ENCODE results near the gene SPAG5. TPM values are rescaled to one million over a fixed set of nuclear protein-coding genes. Genes with fewer than 3 reads are reported as not detected.
A peak's percentile ranks its signal among the peaks of the same experiment; 100 is the strongest.

SPAG5 gene
- total RNA-seq, 4 donors from 2014 or later = 8.9 to 21.5 (median 13.6) TPM

DNA sequence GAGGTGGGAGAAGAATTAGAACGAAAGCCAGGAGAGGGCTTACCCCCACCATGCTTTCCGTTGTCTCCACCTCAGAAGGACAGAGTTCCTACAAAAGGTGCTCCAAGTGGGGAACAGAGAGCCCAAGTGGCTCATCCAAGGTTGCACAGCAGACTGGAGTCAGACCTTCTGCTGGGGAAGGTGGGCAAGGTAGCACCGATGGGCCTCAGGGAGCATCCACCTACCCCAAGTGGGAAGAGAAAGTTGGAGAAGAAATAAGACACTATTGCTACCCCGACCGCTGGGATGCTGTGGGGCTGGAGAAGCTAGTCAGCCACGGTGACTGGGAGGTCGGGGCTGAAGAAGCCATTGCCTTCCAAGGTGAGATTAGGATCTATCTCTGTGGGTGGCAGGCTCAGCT, 67.9 kb downstream of the SPAG5 start:
- H3K27me3 ChIP-seq = no peaks in the 10 kb centered on the region
- H3K9me3 ChIP-seq = no peaks in the 10 kb centered on the region
- 81% methylated on average over 2 to 7 of the region's 7 CpGs for WGBS, 2 donors (ENCODE audit: low coverage in 1 of 2)
- H3K36me3 ChIP-seq = no peaks in the 10 kb centered on the region
- no peak for TF ChIP-seq POLR2A (IDR thresholded peaks at IDR 0.05)
- TF ChIP-seq POLR2AphosphoS5 (IDR thresholded peaks at IDR 0.05) = no peak
- TF ChIP-seq, protein P1, sequence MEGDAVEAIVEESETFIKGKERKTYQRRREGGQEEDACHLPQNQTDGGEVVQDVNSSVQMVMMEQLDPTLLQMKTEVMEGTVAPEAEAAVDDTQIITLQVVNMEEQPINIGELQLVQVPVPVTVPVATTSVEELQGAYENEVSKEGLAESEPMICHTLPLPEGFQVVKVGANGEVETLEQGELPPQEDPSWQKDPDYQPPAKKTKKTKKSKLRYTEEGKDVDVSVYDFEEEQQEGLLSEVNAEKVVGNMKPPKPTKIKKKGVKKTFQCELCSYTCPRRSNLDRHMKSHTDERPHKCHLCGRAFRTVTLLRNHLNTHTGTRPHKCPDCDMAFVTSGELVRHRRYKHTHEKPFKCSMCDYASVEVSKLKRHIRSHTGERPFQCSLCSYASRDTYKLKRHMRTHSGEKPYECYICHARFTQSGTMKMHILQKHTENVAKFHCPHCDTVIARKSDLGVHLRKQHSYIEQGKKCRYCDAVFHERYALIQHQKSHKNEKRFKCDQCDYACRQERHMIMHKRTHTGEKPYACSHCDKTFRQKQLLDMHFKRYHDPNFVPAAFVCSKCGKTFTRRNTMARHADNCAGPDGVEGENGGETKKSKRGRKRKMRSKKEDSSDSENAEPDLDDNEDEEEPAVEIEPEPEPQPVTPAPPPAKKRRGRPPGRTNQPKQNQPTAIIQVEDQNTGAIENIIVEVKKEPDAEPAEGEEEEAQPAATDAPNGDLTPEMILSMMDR (IDR thresholded peaks at IDR 0.05) = no peak
- no peak for TF ChIP-seq EP300 (IDR thresholded peaks at IDR 0.05; ENCODE audit: low read depth)
- intact Hi-C loops (cut with DNase I; ENCODE audit: low total_unique reads) (no loop called here), in situ Hi-C loops (cut with MboI; ENCODE audit: low pct_ligation_motif_present in 1 of 4, low pct_unique_long_range_greater_than_20kb in 1 of 4, low sequenced_read_pairs in 3 of 4) (loop anchor here in 1 of 4 donors (5.0 kb wide), 1 partner anchor 34 kb away; no protein-coding TSS in a partner anchor)
- H3K4me3 ChIP-seq = no peak overlapping the region
- peaks cover 3 to 42% (median 15%) of the 10 kb centered on the region in 4 donors for H3K4me1 ChIP-seq
- no peak overlapping the region for H3K27ac ChIP-seq
- no peak for DNase-seq

DNA sequence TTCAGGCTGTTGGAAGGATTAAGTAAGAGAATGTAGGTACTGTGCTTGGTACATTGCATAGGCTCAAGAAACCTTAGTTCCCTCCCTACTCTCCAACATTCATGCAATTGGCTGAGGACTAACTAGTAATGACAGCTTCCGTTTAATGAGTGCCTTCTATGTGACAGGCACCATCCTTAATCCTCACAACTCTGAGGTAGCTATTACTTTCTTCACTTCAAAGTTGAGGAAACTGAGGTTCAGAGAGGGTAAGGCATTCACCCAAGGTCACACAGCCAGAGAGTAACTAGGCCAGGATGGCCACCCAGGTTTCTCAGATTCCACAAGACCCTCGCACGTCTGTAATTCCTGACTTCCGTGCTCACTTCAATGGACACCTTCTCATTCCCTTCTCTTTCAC, 68.6 kb downstream of the SPAG5 start:
- intact Hi-C loops (cut with DNase I; ENCODE audit: low total_unique reads) = no loop called here
- no peak for DNase-seq
- Histone ChIP-seq H3K27me3 (no peaks in the 10 kb centered on the region), H3K9me3 (no peaks in the 10 kb centered on the region), H3K4me1 (peaks cover 5 to 42% (median 21%) of the 10 kb centered on the region in 4 donors), H3K36me3 (no peaks in the 10 kb centered on the region), H3K4me3 (no peak overlapping the region), H3K27ac (no peak overlapping the region)
- in situ Hi-C loops (cut with MboI; ENCODE audit: low pct_ligation_motif_present in 1 of 4, low pct_unique_long_range_greater_than_20kb in 1 of 4, low sequenced_read_pairs in 3 of 4) = loop anchor here in 1 of 4 donors (5.0 kb wide), 1 partner anchor 33 kb away; no protein-coding TSS in a partner anchor
- WGBS, 2 donors (ENCODE audit: low coverage in 1 of 2) = 67 to 86% methylated on average over 1 to 4 of the region's 4 CpGs
- no peak for TF ChIP-seq POLR2A (IDR thresholded peaks at IDR 0.05)
- TF ChIP-seq, protein P1 (IDR thresholded peaks at IDR 0.05) = no peak
- no peak for TF ChIP-seq EP300 (IDR thresholded peaks at IDR 0.05; ENCODE audit: low read depth)
- TF ChIP-seq POLR2AphosphoS5 (IDR thresholded peaks at IDR 0.05) = no peak

DNA sequence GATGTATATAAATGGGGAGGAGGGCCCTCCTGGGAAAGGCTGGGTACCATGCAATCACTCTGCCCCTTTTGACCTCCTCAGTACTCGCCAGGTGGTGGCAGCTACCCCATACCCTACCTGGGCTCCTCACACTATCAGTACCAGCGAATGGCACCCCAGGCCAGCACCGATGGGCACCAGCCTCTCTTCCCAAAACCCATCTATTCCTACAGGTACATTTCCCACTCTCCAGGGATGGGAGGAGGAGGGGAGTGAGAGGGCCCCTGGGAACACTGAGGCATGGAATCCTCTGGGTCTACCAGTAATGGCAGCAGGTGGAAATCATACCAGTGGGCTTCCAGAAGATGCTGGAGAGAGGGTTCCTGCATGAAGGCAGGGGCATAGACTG, 69.8 kb downstream of the SPAG5 start:
- in situ Hi-C loops (cut with MboI; ENCODE audit: low pct_ligation_motif_present in 1 of 4, low pct_unique_long_range_greater_than_20kb in 1 of 4, low sequenced_read_pairs in 3 of 4) (no loop called here), intact Hi-C loops (cut with DNase I; ENCODE audit: low total_unique reads) (no loop called here)
- H3K9me3 ChIP-seq = no peaks in the 10 kb centered on the region
- no peak for DNase-seq
- TF ChIP-seq POLR2A (IDR thresholded peaks at IDR 0.05) (no peak), EP300 (IDR thresholded peaks at IDR 0.05; ENCODE audit: low read depth) (no peak), POLR2AphosphoS5 (IDR thresholded peaks at IDR 0.05) (no peak)
- TF ChIP-seq, protein P1 (IDR thresholded peaks at IDR 0.05) = no peak
- no peaks in the 10 kb centered on the region for H3K36me3 ChIP-seq
- H3K27ac ChIP-seq = peak overlapping the region in 1 of 4 donors; percentile 58
- H3K27me3 ChIP-seq = no peaks in the 10 kb centered on the region
- H3K4me1 ChIP-seq = peaks cover 12 to 51% (median 31%) of the 10 kb centered on the region in 4 donors
- no peak overlapping the region for H3K4me3 ChIP-seq
- WGBS, 2 donors (ENCODE audit: low coverage in 1 of 2) = 95% methylated on average over 3 of the region's 3 CpGs; no CpG with 5 or more reads in 1 of the 2 donors

DNA sequence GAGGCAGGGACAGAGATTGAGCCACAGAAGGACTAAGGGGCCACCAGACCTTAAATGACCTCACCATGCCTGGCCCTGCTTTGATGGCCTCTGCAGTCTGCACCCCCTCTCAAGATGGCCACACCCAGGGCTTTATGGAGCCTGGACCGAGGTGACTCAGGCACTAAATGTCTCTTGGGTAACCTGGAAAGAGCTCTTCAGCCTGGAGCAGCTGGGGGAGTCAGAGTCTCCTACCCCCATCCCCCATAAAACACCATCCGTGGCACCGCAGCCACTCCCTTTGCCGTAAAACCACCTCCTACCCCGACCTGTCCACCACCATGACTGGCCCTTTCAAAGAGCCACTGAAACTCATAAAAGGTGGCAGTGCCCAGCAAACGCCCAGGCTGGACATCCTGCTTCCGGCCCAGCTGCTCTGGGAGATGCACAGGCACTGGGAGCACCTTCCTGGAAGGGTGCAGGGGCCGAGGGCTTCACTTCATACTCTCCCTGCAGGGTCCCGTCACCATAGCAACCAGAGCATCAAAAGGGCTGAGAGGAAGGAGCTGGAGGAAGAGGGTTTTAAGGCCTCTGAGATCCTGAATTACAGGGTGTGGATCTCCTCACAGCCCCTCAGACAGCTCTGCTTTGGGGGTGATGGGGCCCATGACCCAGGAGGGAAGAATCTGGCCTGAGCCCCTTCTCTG, 70.4 kb downstream of the SPAG5 start:
- Histone ChIP-seq H3K9me3 (no peaks in the 10 kb centered on the region), H3K27ac (peak overlapping the region; percentile 51 to 68 (median 56)), H3K4me3 (no peak overlapping the region), H3K36me3 (no peaks in the 10 kb centered on the region), H3K27me3 (no peaks in the 10 kb centered on the region), H3K4me1 (peaks cover 12 to 51% (median 30%) of the 10 kb centered on the region in 4 donors)
- DNase-seq = peak; percentile 69
- intact Hi-C loops (cut with DNase I; ENCODE audit: low total_unique reads) (no loop called here), in situ Hi-C loops (cut with MboI; ENCODE audit: low pct_ligation_motif_present in 1 of 4, low pct_unique_long_range_greater_than_20kb in 1 of 4, low sequenced_read_pairs in 3 of 4) (no loop called here)
- 61% methylated on average over 9 of the region's 9 CpGs; no CpG with 5 or more reads in 1 of the 2 donors for WGBS, 2 donors (ENCODE audit: low coverage in 1 of 2)
- TF ChIP-seq EP300 (IDR thresholded peaks at IDR 0.05; ENCODE audit: low read depth) (no peak), POLR2AphosphoS5 (IDR thresholded peaks at IDR 0.05) (no peak), POLR2A (IDR thresholded peaks at IDR 0.05) (no peak)
- TF ChIP-seq, protein P1 (IDR thresholded peaks at IDR 0.05) = no peak
